ENCODE results near the gene PFKM. TPM values are rescaled to one million over a fixed set of nuclear protein-coding genes. Genes with fewer than 3 reads are reported as not detected.

Gene PFKM
- total and polyA plus RNA-seq, 4 experiments from 2014 or later = 7.8 to 14.6 (median 10.9) TPM

DNA sequence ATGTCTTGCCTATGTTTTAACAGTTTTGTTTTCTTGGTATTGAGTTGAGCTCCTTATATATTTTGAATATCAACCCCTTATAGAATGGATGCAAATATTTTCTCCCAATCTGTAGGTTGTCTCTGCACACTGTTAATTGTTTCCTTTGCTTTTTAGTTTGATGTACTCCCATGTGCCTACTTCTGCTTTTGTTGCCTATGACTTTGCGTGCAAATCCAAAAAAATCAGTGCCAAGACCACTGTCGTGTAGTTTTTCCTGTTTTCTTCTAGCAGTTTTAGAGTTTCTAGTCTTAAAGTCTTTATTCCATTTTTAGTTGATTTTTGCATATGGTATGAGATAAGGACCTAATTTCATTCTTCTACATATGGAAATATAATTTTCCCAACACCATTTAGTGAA lies 42.1 kb upstream of the PFKM start:
- no peaks in the 10 kb centered on the region for H3K4me1 ChIP-seq (ENCODE audit: insufficient read depth, low read length)
- POLR2A ChIA-PET (ENCODE audit: partially characterized antibody) = interaction anchor here (0.6 kb wide), 1 partner anchor 12 kb away, joined by 3 read pairs; no protein-coding TSS in a partner anchor
- H3K4me3 ChIP-seq (ENCODE audit: low read length in 2 of 2) = no peak overlapping the region
- Mint-ChIP-seq H3K27ac (peak overlapping the region in 2 of 7 donors; percentile 15 to 25), H3K9me3 (no peaks in the 10 kb centered on the region), H3K36me3 (peaks cover 34 to 58% of the 10 kb centered on the region in 2 donors), H3K4me3 (no peak overlapping the region), H3K4me1 (no peaks in the 10 kb centered on the region), H3K27me3 (no peaks in the 10 kb centered on the region)
- intact Hi-C loops (cut with micrococcal nuclease) = no loop called here
- no peak for DNase-seq
- no peaks in the 10 kb centered on the region for H3K9me3 ChIP-seq (ENCODE audit: control insufficient read depth in 1 of 2, low read length in 2 of 2)
- no peaks in the 10 kb centered on the region for H3K27me3 ChIP-seq (ENCODE audit: insufficient read depth, low read length)
- CTCF ChIA-PET (ENCODE audit: partially characterized antibody) = no interaction called here
- H3K27ac ChIP-seq (ENCODE audit: low read depth, low read length) = no peak overlapping the region
- H3K36me3 ChIP-seq (ENCODE audit: insufficient read depth, low read length) = peaks cover 23% of the 10 kb centered on the region

DNA sequence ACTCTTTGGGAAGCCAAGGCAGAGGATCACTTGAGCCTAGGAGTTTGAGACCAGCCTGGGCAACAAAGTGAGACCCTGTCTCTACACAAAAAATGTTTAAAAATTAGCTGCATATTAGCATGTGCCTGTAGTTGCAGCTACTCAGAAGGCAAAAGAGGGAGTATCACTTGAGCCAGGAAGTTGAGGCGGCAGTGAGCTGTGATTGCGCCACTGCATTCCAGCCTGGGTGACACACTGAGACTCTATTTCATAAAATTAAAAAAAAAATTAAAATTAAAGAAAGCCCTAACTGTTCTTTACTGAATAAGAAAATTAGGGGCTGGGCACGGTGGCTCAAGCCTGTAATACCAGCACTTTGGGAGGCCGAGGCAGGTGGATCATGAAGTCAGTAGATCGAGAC lies 40.3 kb upstream of the PFKM start:
- H3K36me3 Mint-ChIP-seq = peaks cover 32 to 64% of the 10 kb centered on the region in 2 donors
- CTCF ChIA-PET (ENCODE audit: partially characterized antibody) = interaction anchor here (1.0 to 1.7 kb wide), 2 partner anchors 9 to 86 kb away, joined by 3 to 5 read pairs; no protein-coding TSS in a partner anchor
- DNase-seq = no peak

DNA sequence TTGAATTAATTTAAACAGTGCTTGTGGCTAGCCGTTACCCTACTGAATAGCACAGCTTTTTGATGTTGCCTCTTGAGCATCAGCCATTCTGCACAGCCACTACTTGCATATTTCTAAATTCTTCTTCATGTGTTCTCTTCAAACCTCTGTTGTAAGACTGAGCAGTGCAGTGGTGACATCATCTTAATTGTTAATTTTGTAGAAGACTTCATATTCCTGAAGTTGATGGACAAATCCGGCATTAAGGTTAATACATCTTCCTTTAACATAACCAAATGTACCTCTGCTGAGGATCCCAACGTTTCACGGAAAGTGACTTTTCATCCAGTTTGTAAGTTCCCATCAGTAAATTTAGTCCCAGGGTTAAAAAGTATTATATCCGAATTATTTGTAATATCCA lies 38.9 kb upstream of the PFKM start:
- no peak for DNase-seq
- Histone ChIP-seq H3K9me3 (ENCODE audit: control insufficient read depth in 1 of 2, low read length in 2 of 2) (no peaks in the 10 kb centered on the region), H3K4me3 (ENCODE audit: low read length in 2 of 2) (no peak overlapping the region), H3K4me1 (ENCODE audit: insufficient read depth, low read length) (no peaks in the 10 kb centered on the region), H3K27me3 (ENCODE audit: insufficient read depth, low read length) (no peaks in the 10 kb centered on the region), H3K27ac (ENCODE audit: low read depth, low read length) (no peak overlapping the region), H3K36me3 (ENCODE audit: insufficient read depth, low read length) (peaks cover 25% of the 10 kb centered on the region)
- no peaks in the 10 kb centered on the region for H3K4me1 Mint-ChIP-seq
- H3K27me3 Mint-ChIP-seq = no peaks in the 10 kb centered on the region
- H3K27ac Mint-ChIP-seq = peak overlapping the region in 1 of 7 donors; percentile 31
- ChIA-PET POLR2A (ENCODE audit: partially characterized antibody) (no interaction called here), CTCF (ENCODE audit: partially characterized antibody) (no interaction called here)
- H3K4me3 Mint-ChIP-seq = no peak overlapping the region
- intact Hi-C loops (cut with micrococcal nuclease) = no loop called here
- H3K9me3 Mint-ChIP-seq = no peaks in the 10 kb centered on the region
- H3K36me3 Mint-ChIP-seq = peaks cover 35 to 65% of the 10 kb centered on the region in 2 donors

More for the DNA sequence above, 40.3 kb upstream of the PFKM start:
- Mint-ChIP-seq H3K4me1 (no peaks in the 10 kb centered on the region), H3K4me3 (no peak overlapping the region), H3K27me3 (no peaks in the 10 kb centered on the region), H3K27ac (peak overlapping the region in 1 of 7 donors; percentile 36), H3K9me3 (no peaks in the 10 kb centered on the region)
- intact Hi-C loops (cut with micrococcal nuclease) = no loop called here
- peaks cover 26% of the 10 kb centered on the region for H3K36me3 ChIP-seq (ENCODE audit: insufficient read depth, low read length)
- POLR2A ChIA-PET (ENCODE audit: partially characterized antibody) = no interaction called here
- no peaks in the 10 kb centered on the region for H3K27me3 ChIP-seq (ENCODE audit: insufficient read depth, low read length)
- H3K4me1 ChIP-seq (ENCODE audit: insufficient read depth, low read length) = no peaks in the 10 kb centered on the region
- no peaks in the 10 kb centered on the region for H3K9me3 ChIP-seq (ENCODE audit: control insufficient read depth in 1 of 2, low read length in 2 of 2)
- H3K4me3 ChIP-seq (ENCODE audit: low read length in 2 of 2) = no peak overlapping the region
- H3K27ac ChIP-seq (ENCODE audit: low read depth, low read length) = no peak overlapping the region

DNA sequence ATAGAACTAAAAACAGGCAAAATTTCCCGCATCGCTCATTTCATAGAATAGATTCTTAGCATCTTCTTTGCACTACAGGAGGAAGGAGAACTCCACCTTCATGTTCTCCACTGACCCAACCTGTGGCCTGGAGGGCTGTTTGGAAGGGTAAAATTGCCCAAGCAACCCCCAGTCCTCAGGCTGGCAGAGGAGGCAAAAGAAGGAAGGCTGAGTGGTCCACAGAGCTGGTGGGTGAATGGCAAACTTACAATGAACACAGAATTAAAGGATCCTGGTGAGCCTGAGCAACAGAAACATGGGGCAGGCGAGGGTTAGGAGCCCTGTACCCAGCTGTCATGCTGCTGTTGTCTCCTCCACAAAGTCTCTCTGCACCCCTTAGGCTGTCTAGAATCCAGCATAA lies 38.3 kb upstream of the PFKM start:
- no peak overlapping the region for H3K4me3 Mint-ChIP-seq
- no peak for DNase-seq
- no peaks in the 10 kb centered on the region for H3K4me1 Mint-ChIP-seq
- H3K36me3 Mint-ChIP-seq = peaks cover 39 to 67% of the 10 kb centered on the region in 2 donors
- no peak overlapping the region for H3K27ac ChIP-seq (ENCODE audit: low read depth, low read length)
- no peak overlapping the region for H3K27ac Mint-ChIP-seq
- no peaks in the 10 kb centered on the region for H3K27me3 ChIP-seq (ENCODE audit: insufficient read depth, low read length)
- H3K9me3 ChIP-seq (ENCODE audit: control insufficient read depth in 1 of 2, low read length in 2 of 2) = no peaks in the 10 kb centered on the region
- ChIA-PET CTCF (ENCODE audit: partially characterized antibody) (interaction anchor here (0.7 kb wide), 2 partner anchors 56 to 117 kb away, joined by 3 to 4 read pairs; no protein-coding TSS in a partner anchor), POLR2A (ENCODE audit: partially characterized antibody) (no interaction called here)
- no peaks in the 10 kb centered on the region for H3K9me3 Mint-ChIP-seq
- no peaks in the 10 kb centered on the region for H3K27me3 Mint-ChIP-seq
- H3K4me1 ChIP-seq (ENCODE audit: insufficient read depth, low read length) = no peaks in the 10 kb centered on the region
- peaks cover 27% of the 10 kb centered on the region for H3K36me3 ChIP-seq (ENCODE audit: insufficient read depth, low read length)
- no peak overlapping the region for H3K4me3 ChIP-seq (ENCODE audit: low read length in 2 of 2)
- intact Hi-C loops (cut with micrococcal nuclease) = no loop called here

DNA sequence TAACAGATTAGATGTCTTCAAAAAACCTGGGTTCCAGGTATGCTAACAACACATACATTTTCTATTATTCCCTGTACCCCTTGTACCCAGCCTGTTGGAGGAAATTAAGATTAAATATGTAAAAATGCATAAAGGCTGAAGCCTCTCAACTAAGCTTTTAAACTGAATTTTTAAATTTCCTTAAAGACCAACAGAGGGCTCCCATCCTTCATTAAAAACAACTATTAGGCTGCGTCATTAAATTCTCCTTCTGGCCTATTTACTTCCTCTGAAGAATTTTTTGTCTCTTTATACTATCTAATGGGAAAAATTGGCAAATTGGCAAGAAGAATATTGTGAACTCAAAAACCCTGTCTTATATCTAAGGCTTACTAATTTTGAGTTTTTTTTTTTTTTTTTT lies 35.1 kb upstream of the PFKM start:
- ChIA-PET CTCF (ENCODE audit: partially characterized antibody) (interaction anchor here (0.6 to 2.7 kb wide), 7 partner anchors 26 to 131 kb away, joined by 3 to 10 read pairs (median 4); no protein-coding TSS in a partner anchor), POLR2A (ENCODE audit: partially characterized antibody) (no interaction called here)
- Histone ChIP-seq H3K9me3 (ENCODE audit: control insufficient read depth in 1 of 2, low read length in 2 of 2) (no peaks in the 10 kb centered on the region), H3K4me1 (ENCODE audit: insufficient read depth, low read length) (no peaks in the 10 kb centered on the region), H3K27me3 (ENCODE audit: insufficient read depth, low read length) (no peaks in the 10 kb centered on the region), H3K4me3 (ENCODE audit: low read length in 2 of 2) (no peak overlapping the region), H3K27ac (ENCODE audit: low read depth, low read length) (no peak overlapping the region), H3K36me3 (ENCODE audit: insufficient read depth, low read length) (peaks cover 41% of the 10 kb centered on the region)
- H3K4me1 Mint-ChIP-seq = no peaks in the 10 kb centered on the region
- no peak overlapping the region for H3K4me3 Mint-ChIP-seq
- DNase-seq = no peak
- peak overlapping the region in 1 of 7 donors; percentile 17 for H3K27ac Mint-ChIP-seq
- H3K27me3 Mint-ChIP-seq = no peaks in the 10 kb centered on the region
- H3K36me3 Mint-ChIP-seq = peaks cover 43 to 74% of the 10 kb centered on the region in 2 donors
- intact Hi-C loops (cut with micrococcal nuclease) = loop anchor here (1.0 kb wide), 1 partner anchor 81 kb away; no protein-coding TSS in a partner anchor
- no peaks in the 10 kb centered on the region for H3K9me3 Mint-ChIP-seq

DNA sequence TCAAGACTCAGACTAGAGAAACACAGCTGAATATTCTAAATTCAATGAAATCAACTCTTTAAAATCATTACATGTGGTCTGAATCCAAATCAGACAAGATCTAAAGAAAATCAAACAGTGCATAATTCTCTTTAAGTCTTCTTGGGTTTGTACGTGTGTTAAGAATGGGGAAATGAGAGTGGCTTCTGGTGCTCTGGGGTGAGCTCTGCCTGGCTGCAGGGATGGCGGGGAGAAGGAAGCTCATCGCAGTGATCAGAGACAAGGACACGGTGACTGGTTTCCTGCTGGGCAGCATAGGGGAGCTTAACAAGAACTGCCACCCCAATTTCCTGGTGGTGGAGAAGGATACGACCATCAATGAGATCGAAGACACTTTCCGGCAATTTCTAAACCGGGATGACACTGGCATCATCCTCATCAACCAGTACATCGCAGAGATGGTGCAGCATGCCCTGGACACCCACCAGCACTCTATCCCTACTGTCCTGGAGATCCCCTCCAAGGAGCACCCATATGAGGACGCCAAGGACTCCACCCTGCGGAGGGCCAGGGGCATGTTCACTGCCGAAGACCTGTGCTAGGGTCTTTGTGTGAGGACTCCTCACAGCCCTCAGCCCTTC lies 34.2 kb upstream of the PFKM start:
- ChIA-PET POLR2A (ENCODE audit: partially characterized antibody) (no interaction called here), CTCF (ENCODE audit: partially characterized antibody) (interaction anchor here (0.6 to 2.7 kb wide), 6 partner anchors 63 to 132 kb away, joined by 3 to 10 read pairs (median 4); no protein-coding TSS in a partner anchor)
- H3K36me3 Mint-ChIP-seq = peaks cover 43 to 77% of the 10 kb centered on the region in 2 donors
- H3K4me3 Mint-ChIP-seq = no peak overlapping the region
- no peaks in the 10 kb centered on the region for H3K9me3 ChIP-seq (ENCODE audit: control insufficient read depth in 1 of 2, low read length in 2 of 2)
- no peaks in the 10 kb centered on the region for H3K9me3 Mint-ChIP-seq
- H3K27me3 Mint-ChIP-seq = no peaks in the 10 kb centered on the region
- no peaks in the 10 kb centered on the region for H3K4me1 ChIP-seq (ENCODE audit: insufficient read depth, low read length)
- no peak overlapping the region for H3K4me3 ChIP-seq (ENCODE audit: low read length in 2 of 2)
- DNase-seq = no peak
- intact Hi-C loops (cut with micrococcal nuclease) = loop anchor here (1.0 kb wide), 1 partner anchor 80 kb away; no protein-coding TSS in a partner anchor
- no peak overlapping the region for H3K27ac ChIP-seq (ENCODE audit: low read depth, low read length)
- H3K27ac Mint-ChIP-seq = no peak overlapping the region
- no peaks in the 10 kb centered on the region for H3K4me1 Mint-ChIP-seq
- no peaks in the 10 kb centered on the region for H3K27me3 ChIP-seq (ENCODE audit: insufficient read depth, low read length)
- peaks cover 42% of the 10 kb centered on the region for H3K36me3 ChIP-seq (ENCODE audit: insufficient read depth, low read length)

GRCh38 chr12:48086327-48086726 lies 32.8 kb upstream of the PFKM start:
- peaks cover 46 to 73% of the 10 kb centered on the region in 2 donors for H3K36me3 Mint-ChIP-seq
- H3K4me3 Mint-ChIP-seq = no peak overlapping the region
- no peak for DNase-seq
- no peak overlapping the region for H3K27ac Mint-ChIP-seq
- ChIA-PET CTCF (ENCODE audit: partially characterized antibody) (no interaction called here), POLR2A (ENCODE audit: partially characterized antibody) (no interaction called here)
- no peaks in the 10 kb centered on the region for H3K9me3 ChIP-seq (ENCODE audit: control insufficient read depth in 1 of 2, low read length in 2 of 2)
- no peaks in the 10 kb centered on the region for H3K27me3 Mint-ChIP-seq
- H3K4me1 ChIP-seq (ENCODE audit: insufficient read depth, low read length) = no peaks in the 10 kb centered on the region
- intact Hi-C loops (cut with micrococcal nuclease) = no loop called here
- no peaks in the 10 kb centered on the region for H3K4me1 Mint-ChIP-seq
- H3K9me3 Mint-ChIP-seq = no peaks in the 10 kb centered on the region
- no peaks in the 10 kb centered on the region for H3K27me3 ChIP-seq (ENCODE audit: insufficient read depth, low read length)
- no peak overlapping the region for H3K4me3 ChIP-seq (ENCODE audit: low read length in 2 of 2)
- H3K36me3 ChIP-seq (ENCODE audit: insufficient read depth, low read length) = peaks cover 40% of the 10 kb centered on the region
- no peak overlapping the region for H3K27ac ChIP-seq (ENCODE audit: low read depth, low read length)
